ACC112 (cell line): ENCODE data around the gene KCNH5.

Source experiments
- H2AFZ ChIP-seq: fragments of 200-600 bp; sonication (generic); one replicate; pipeline ENCODE4 v1.6.0; 2017; ENCODE audit warnings: antibody characterized with exemption, low read length; ENCODE audit not compliant: unreplicated experiment
- H3K27ac ChIP-seq: fragments of 200-600 bp; sonication (generic); 2 replicates; pipeline ENCODE4 v1.5.1; 2014; ENCODE audit warnings: low read depth, mild to moderate bottlenecking, antibody characterized with exemption, low read length, moderate library complexity
- H3K27me3 ChIP-seq: fragments of 200-600 bp; sonication (generic); 2 replicates; pipeline ENCODE4 v1.6.1; 2014; ENCODE audit warnings: mild to moderate bottlenecking, antibody characterized with exemption, low read length, moderate library complexity, mixed read lengths; ENCODE audit not compliant: insufficient read depth
- H3K36me3 ChIP-seq: fragments of 200-600 bp; sonication (generic); 2 replicates; pipeline ENCODE4 v1.6.1; 2016; ENCODE audit warnings: mild to moderate bottlenecking, antibody characterized with exemption, low read length, moderate library complexity, mixed read lengths; ENCODE audit not compliant: insufficient read depth
- H3K4me1 ChIP-seq: fragments of 200-600 bp; sonication (generic); one replicate; pipeline ENCODE4 v1.6.1; 2016; ENCODE audit warnings: low read length, mixed read lengths; ENCODE audit not compliant: insufficient read depth, unreplicated experiment, control insufficient read depth
- H3K4me3 ChIP-seq: fragments of 200-600 bp; sonication (generic); 2 replicates; pipeline ENCODE4 v1.5.1; 2014; ENCODE audit warnings: mild to moderate bottlenecking, low read depth, low read length
- H3K79me2 ChIP-seq: fragments of 200-600 bp; sonication (generic); one replicate; pipeline ENCODE4 v1.6.0; 2016; ENCODE audit warnings: low read length; ENCODE audit not compliant: control insufficient read depth, unreplicated experiment, insufficient read depth

Gene KCNH5

DNA sequence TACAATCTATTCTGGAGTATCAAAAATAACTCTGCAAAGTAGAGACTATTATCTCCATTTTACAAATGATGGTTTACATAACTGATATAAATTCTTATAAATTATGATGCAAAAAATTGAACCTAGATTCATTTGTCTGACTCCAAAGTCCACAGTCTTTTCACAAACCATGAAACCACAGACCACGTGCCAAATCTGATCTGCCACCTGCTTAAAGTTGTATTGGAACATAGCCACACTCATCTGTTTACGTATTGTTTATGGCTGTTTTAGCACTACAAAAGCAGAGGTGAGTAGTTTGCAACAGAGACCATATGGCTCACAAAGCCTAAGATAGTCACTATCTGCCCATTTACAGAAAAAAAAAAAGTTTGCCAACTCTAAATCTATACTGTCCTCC, 105.3 kb downstream of the KCNH5 start:
- no peak overlapping the region for H3K27ac ChIP-seq
- no peak overlapping the region for H3K4me3 ChIP-seq
- no peaks in the 10 kb centered on the region for H3K4me1 ChIP-seq
- H3K79me2 ChIP-seq, result no peaks in the 10 kb centered on the region
- no peaks in the 10 kb centered on the region for H3K27me3 ChIP-seq
- H3K36me3 ChIP-seq, result no peaks in the 10 kb centered on the region
- H2AFZ ChIP-seq, result no peak overlapping the region

DNA sequence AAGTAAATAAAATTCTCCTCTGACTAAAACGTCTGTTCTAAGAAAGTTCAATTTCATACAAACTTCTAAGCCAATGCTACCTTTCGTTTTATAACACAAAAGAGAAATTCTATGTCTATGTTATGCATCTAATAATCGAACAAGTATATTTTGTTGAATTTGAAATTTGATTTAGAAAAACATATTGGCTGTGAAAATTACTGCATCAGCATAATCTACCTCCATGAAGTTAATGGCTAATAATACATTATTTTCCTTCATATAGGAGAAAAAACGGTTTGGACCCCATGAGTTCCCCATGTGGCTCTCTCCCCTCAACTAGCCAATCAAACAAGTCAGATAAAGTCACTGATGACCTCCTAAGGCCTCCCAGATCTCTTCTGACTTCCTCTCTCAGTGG, 106.5 kb downstream of the KCNH5 start:
- no peaks in the 10 kb centered on the region for H3K4me1 ChIP-seq
- no peak overlapping the region for H3K27ac ChIP-seq
- H3K79me2 ChIP-seq, result no peaks in the 10 kb centered on the region
- H3K4me3 ChIP-seq, result no peak overlapping the region
- H3K36me3 ChIP-seq, result no peaks in the 10 kb centered on the region
- H2AFZ ChIP-seq, result no peak overlapping the region
- H3K27me3 ChIP-seq, result no peaks in the 10 kb centered on the region

DNA sequence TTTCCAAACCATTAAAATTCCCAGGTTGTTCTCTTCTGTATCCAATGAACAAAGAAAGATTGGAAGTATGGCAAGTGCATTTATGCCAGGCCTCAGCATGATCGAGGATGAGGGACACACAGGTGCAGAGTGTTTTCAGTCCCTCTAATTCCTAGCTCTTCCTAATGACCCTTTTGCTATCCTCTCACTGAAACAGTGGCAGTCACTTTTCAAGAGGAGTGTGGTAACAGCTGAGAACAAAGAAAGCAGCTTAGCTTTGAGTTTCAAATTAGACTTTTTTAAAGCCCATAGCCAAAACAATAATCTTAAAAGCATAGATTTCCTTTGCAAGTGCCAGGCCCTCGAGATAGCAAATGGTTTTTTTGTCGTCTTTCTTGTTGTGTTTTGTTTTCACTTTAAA, 110.8 kb downstream of the KCNH5 start:
- no peaks in the 10 kb centered on the region for H3K79me2 ChIP-seq
- H3K27me3 ChIP-seq, result no peaks in the 10 kb centered on the region
- no peak overlapping the region for H3K27ac ChIP-seq
- H3K36me3 ChIP-seq, result no peaks in the 10 kb centered on the region
- no peaks in the 10 kb centered on the region for H3K4me1 ChIP-seq
- no peak overlapping the region for H3K4me3 ChIP-seq
- H2AFZ ChIP-seq, result no peak overlapping the region

DNA sequence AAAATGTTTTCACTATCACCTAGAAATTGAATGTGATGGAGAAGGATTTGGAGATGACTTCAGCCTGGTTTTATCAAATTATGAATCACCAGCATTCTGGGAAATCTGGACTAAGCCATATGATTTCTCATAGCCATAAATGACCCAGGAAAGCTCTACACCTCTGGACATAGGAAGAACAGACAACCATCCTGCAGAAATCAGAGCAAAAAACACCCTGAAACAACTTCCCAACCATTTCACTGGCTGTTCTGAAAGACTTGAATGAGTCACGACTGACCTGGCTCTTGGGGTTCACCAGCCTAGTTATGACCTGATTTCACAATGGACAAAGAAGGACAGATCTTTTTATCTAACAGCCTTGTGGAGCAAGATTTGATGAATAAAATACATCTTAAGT, 123.8 kb downstream of the KCNH5 start:
- no peak overlapping the region for H3K27ac ChIP-seq
- no peaks in the 10 kb centered on the region for H3K4me1 ChIP-seq
- H3K27me3 ChIP-seq, result no peaks in the 10 kb centered on the region
- no peaks in the 10 kb centered on the region for H3K79me2 ChIP-seq
- H3K36me3 ChIP-seq, result no peaks in the 10 kb centered on the region
- no peak overlapping the region for H2AFZ ChIP-seq
- no peak overlapping the region for H3K4me3 ChIP-seq

DNA sequence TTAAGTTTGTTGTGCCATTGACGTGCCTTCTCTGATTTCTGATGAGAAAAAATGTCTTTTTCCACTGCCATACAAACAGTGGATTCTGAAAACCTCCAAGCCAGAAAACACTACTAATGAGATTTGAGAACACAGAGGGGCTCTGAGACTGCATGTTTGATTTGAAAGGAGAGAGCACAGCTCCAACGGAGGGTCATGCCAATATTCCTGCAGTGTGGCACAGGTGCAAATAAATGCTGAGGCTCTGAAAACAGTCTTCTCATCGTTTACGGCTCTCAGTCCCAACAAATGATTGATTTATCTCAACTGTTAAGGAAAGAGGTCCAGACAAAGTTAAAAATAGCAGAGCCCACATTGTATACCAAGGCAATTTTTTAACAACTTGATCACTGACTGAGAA, 128.7 kb downstream of the KCNH5 start:
- no peaks in the 10 kb centered on the region for H3K27me3 ChIP-seq
- H3K79me2 ChIP-seq, result no peaks in the 10 kb centered on the region
- H3K36me3 ChIP-seq, result no peaks in the 10 kb centered on the region
- no peaks in the 10 kb centered on the region for H3K4me1 ChIP-seq
- H3K27ac ChIP-seq, result no peak overlapping the region
- H3K4me3 ChIP-seq, result no peak overlapping the region
- no peak overlapping the region for H2AFZ ChIP-seq

DNA sequence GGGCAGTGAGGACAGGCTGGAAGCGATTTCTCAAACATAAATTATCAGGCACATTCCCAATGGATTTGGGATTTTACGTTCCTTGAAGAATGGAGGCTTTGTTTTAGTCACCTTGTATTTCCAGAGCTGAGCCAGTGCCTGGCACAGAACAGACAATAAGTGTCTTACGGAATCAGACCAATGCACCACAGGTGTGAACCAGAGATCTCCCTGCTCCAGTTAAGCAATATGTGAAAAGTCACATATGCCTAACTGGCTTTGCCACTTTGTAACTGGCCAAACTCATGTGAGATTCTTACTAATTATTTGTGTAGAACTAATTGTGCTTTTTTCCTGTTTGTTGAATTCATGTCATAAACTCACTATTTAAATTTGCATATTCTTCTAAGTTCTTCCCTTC, 130.4 kb downstream of the KCNH5 start:
- Histone ChIP-seq H3K4me1 (no peaks in the 10 kb centered on the region), H3K36me3 (no peaks in the 10 kb centered on the region), H3K27ac (no peak overlapping the region), H3K4me3 (no peak overlapping the region), H2AFZ (no peak overlapping the region), H3K79me2 (no peaks in the 10 kb centered on the region), H3K27me3 (no peaks in the 10 kb centered on the region)

DNA sequence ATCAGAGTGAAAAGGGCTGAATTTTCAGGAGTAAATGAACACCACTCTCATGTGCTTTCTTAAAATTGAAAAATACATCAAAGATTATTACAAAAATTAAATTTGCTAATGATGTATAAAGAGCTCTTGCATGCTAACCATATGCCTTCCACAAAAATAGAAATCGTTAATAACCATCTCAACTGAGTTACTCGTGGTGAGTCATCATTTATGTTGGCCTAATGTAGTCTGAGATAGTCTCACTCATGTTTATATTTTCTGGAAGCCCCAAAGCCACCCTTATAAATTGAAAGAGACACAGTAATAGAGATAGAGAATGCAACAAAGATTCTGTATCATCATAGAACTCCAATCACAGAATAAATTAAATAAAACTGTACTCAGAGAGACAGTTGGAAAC, 131.2 kb downstream of the KCNH5 start:
- Histone ChIP-seq H3K79me2 (no peaks in the 10 kb centered on the region), H3K36me3 (no peaks in the 10 kb centered on the region), H3K27ac (no peak overlapping the region), H3K4me1 (no peaks in the 10 kb centered on the region), H3K4me3 (no peak overlapping the region), H2AFZ (no peak overlapping the region), H3K27me3 (no peaks in the 10 kb centered on the region)

DNA sequence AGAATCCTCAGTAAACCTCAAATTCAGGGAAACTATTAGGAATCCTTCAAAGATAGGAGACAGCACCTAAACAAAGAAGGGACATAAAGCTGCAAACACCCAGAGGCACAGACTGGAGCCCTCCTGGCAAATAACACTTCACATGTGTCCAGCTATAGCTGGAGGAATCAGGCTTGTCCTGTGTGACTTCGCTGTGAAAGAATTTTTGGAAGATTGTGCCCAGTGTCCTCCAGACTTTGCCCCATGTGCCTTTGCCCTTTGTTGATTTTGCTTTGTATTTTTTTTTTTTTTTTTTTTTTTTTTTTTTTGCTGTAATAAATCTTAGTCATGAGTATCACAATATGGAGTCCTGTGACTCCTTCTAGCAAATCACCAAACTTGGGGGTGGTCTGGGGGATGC, 136.8 kb downstream of the KCNH5 start:
- Histone ChIP-seq H2AFZ (no peak overlapping the region), H3K27me3 (no peaks in the 10 kb centered on the region), H3K36me3 (no peaks in the 10 kb centered on the region), H3K79me2 (no peaks in the 10 kb centered on the region), H3K4me1 (no peaks in the 10 kb centered on the region), H3K27ac (no peak overlapping the region), H3K4me3 (no peak overlapping the region)

DNA sequence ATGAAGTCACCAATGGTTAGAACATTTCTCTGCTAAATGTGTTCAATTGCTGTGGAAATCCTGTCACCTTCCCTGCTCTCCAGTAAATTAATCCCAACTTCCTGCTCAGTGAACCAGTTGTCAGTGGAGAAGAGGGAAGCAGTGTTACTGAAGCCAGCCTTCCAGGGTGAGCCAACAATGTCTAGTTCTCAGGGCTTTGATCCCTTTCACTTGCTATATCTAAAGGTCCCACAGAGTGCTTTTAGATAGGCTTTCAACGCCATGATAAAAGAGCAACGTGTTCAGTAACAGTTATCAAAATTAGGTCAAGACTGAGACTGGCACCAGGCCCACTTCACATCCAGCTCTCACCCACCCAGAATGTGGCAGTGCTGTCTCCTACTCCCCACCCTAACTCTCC, 139.7 kb downstream of the KCNH5 start:
- Histone ChIP-seq H3K4me1 (no peaks in the 10 kb centered on the region), H3K4me3 (no peak overlapping the region), H2AFZ (no peak overlapping the region), H3K36me3 (no peaks in the 10 kb centered on the region), H3K27ac (no peak overlapping the region), H3K27me3 (no peaks in the 10 kb centered on the region), H3K79me2 (no peaks in the 10 kb centered on the region)

DNA sequence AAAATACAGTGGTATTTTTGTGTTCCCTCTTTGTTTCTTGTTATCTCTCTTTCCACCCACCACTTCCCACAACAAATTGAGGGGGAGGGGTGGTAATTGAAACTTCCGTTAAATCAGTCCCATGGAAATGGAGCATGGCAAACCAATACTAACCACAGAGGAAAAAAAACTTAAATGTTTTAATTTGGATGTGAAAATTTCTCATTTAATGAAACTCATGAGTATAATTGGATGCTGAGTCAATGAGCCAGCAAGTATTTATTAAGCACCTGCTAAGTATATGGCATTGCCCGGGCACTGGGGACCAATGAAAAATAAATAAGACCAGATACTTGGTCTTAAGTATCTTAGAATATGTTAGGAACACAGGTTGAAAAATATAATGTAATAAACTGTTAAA, 147.5 kb downstream of the KCNH5 start:
- H2AFZ ChIP-seq, result no peak overlapping the region
- H3K27me3 ChIP-seq, result no peaks in the 10 kb centered on the region
- H3K79me2 ChIP-seq, result no peaks in the 10 kb centered on the region
- H3K4me3 ChIP-seq, result no peak overlapping the region
- no peak overlapping the region for H3K27ac ChIP-seq
- no peaks in the 10 kb centered on the region for H3K36me3 ChIP-seq
- H3K4me1 ChIP-seq, result no peaks in the 10 kb centered on the region

DNA sequence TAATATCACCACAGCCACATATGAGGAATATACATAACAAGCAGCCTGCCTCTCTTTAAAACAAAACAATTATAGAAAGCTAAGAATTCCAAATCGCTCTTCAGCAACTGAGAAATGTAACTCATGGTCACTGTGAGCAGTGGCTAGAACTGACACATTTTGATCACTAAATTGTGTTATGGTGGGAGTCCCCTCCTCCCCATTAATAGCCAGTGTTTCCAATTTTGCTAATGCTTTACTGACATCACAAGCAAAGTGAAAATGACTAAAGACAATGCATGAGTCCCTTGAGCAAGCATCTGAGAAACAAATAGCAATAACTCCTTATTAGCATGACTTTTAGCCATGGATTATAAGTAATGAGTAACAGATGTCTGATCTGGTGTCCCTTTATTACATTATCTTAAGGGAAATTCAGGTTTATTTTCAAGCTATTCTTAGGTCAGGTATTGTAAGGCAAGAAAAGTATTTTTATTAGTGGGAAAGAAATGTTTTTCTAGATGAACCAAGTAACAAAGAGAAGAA, 148.3 kb downstream of the KCNH5 start:
- Histone ChIP-seq H3K27ac (no peak overlapping the region), H3K79me2 (no peaks in the 10 kb centered on the region)

More for the DNA sequence above, 148.3 kb downstream of the KCNH5 start:
- H3K27me3 ChIP-seq, result no peaks in the 10 kb centered on the region
- no peak overlapping the region for H2AFZ ChIP-seq
- no peaks in the 10 kb centered on the region for H3K4me1 ChIP-seq
- H3K36me3 ChIP-seq, result no peaks in the 10 kb centered on the region
- no peak overlapping the region for H3K4me3 ChIP-seq
